HEK293 (cell line): ENCODE measurements around the gene MSRB3.

Experiments used
- CTCF ChIA-PET: fragments of 350-600 bp; formaldehyde crosslinking; extraction: SDS; loops from one replicate; lab custom pipeline; 2021; ENCODE audit warnings: antibody characterized with exemption; lab: Yijun Ruan, JAX
- POLR2A ChIA-PET: fragments of 300-600 bp; formaldehyde crosslinking; extraction: SDS; loops from one replicate; lab custom pipeline; 2020; ENCODE audit warnings: antibody characterized with exemption, inconsistent platforms; lab: Yijun Ruan, JAX
- H3K27ac ChIP-seq: fragments of 200-500 bp; sonication (Bioruptor generic); 2 replicates; pipeline ENCODE4 v1.5.1; 2014; ENCODE audit warnings: low read depth, low read length, control low read depth, inconsistent platforms; ENCODE audit errors: extremely low read depth
- H3K36me3 ChIP-seq, 2 experiments: fragments of 200-500 bp in 1 of 2; sonication (Bioruptor generic) in 1 of 2; 1 replicate in 1 of 2; 2 replicates in 1 of 2; pipeline ENCODE4 v1.5.1; 2014 to 2017; ENCODE audit warnings: inconsistent platforms in 2 of 2, low read length in 2 of 2; ENCODE audit not compliant: control insufficient read depth in 2 of 2, insufficient read depth in 1 of 2
- H3K4me1 ChIP-seq: fragments of 200-500 bp; sonication (Bioruptor generic); 2 replicates; pipeline ENCODE4 v1.5.1; 2014; ENCODE audit warnings: mild to moderate bottlenecking, low read length, inconsistent platforms; ENCODE audit not compliant: control insufficient read depth, insufficient read depth
- H3K4me3 ChIP-seq: 2 replicates; pipeline ENCODE4 v1.5.1; 2011; ENCODE audit warnings: low read depth, mild to moderate bottlenecking, control low read depth, low read length, moderate library complexity
- H3K9me3 ChIP-seq: fragments of 200-500 bp; sonication (Bioruptor generic); 2 replicates; pipeline ENCODE4 v1.5.1; 2014; ENCODE audit warnings: low read depth, low read length, inconsistent platforms; ENCODE audit not compliant: control insufficient read depth, insufficient read depth
- HIC1 ChIP-seq: fragments of 450-650 bp; formaldehyde crosslinking; IDR thresholded peaks from 2 replicates; pipeline ENCODE4 v1.5.1; 2016; ENCODE audit warnings: missing biosample characterization, missing genetic modification characterization
- PRDM2 ChIP-seq: fragments of 450-650 bp; formaldehyde crosslinking; IDR thresholded peaks from 2 replicates; pipeline ENCODE4 v1.5.1; 2016; ENCODE audit warnings: missing biosample characterization, missing genetic modification characterization, borderline replicate concordance
- REST ChIP-seq: fragments of 450-650 bp; formaldehyde crosslinking; IDR thresholded peaks from 2 replicates; pipeline ENCODE4 v1.5.1; 2016; ENCODE audit warnings: missing biosample characterization, missing genetic modification characterization
- ZFP41 ChIP-seq: fragments of 450-650 bp; formaldehyde crosslinking; IDR thresholded peaks from 2 replicates; pipeline ENCODE4 v1.5.1; 2016; ENCODE audit warnings: missing biosample characterization, missing genetic modification characterization, borderline replicate concordance
- ZNF211 ChIP-seq: fragments of 450-650 bp; formaldehyde crosslinking; IDR thresholded peaks from 2 replicates; pipeline ENCODE4 v1.5.1; 2016; ENCODE audit warnings: low read depth, missing biosample characterization, missing genetic modification characterization
- ZNF23 ChIP-seq: fragments of 450-650 bp; formaldehyde crosslinking; IDR thresholded peaks from 2 replicates; pipeline ENCODE4 v1.5.1; 2016; ENCODE audit warnings: missing biosample characterization, missing genetic modification characterization, borderline replicate concordance
- ZNF280D ChIP-seq: fragments of 450-650 bp; formaldehyde crosslinking; IDR thresholded peaks from 2 replicates; pipeline ENCODE4 v1.5.1; 2016; ENCODE audit warnings: missing biosample characterization, missing genetic modification characterization
- ZNF341 ChIP-seq: fragments of 450-650 bp; formaldehyde crosslinking; IDR thresholded peaks from 2 replicates; pipeline ENCODE4; 2016; ENCODE audit warnings: low read depth, missing biosample characterization, missing genetic modification characterization
- ZNF561 ChIP-seq: fragments of 450-650 bp; IDR thresholded peaks from 2 replicates; pipeline ENCODE4 v1.5.1; 2018; ENCODE audit warnings: missing biosample characterization, missing genetic modification characterization, borderline replicate concordance

Gene MSRB3

GRCh38 chr12:65229441-65229840, 49.0 kb upstream of the MSRB3 start:
- H3K4me3 ChIP-seq = no peak overlapping the region
- ChIA-PET CTCF (no interaction called here), POLR2A (no interaction called here)
- H3K4me1 ChIP-seq = peaks cover 5% of the 10 kb centered on the region; the same call in 1 of the 2 replicates
- peaks cover 11 to 20% of the 10 kb centered on the region in 2 experiments for H3K36me3 ChIP-seq
- H3K27ac ChIP-seq = no peak overlapping the region
- H3K9me3 ChIP-seq = no peaks in the 10 kb centered on the region
- TF ChIP-seq ZNF341 (tag by site-specific recombination) (no peak), ZNF280D (tag by site-specific recombination) (no peak), ZNF23 (tag by site-specific recombination) (no peak), REST (tag by site-specific recombination) (no peak), PRDM2 (tag by site-specific recombination) (no peak), ZFP41 (tag by site-specific recombination) (no peak), ZNF561 (tag by site-specific recombination) (no peak), ZNF211 (tag by site-specific recombination) (no peak), HIC1 (tag by site-specific recombination) (no peak)
